NCI-H1694 treated with DMSO at 0.1 percent for 48 hours (cell line): ENCODE results near the gene ENOX1.
A peak's percentile ranks its signal among the peaks of the same experiment; 100 is the strongest.
"Not testable (repeated sequence)": the region's sequence is repeated elsewhere in the genome, so short reads cannot be mapped to it uniquely, and the experiment has no call there.

Experiments used
- DNase-seq: peaks from one replicate; lab custom pipeline; 2025; lab: John Stamatoyannopoulos, UW

ENOX1 gene

DNA sequence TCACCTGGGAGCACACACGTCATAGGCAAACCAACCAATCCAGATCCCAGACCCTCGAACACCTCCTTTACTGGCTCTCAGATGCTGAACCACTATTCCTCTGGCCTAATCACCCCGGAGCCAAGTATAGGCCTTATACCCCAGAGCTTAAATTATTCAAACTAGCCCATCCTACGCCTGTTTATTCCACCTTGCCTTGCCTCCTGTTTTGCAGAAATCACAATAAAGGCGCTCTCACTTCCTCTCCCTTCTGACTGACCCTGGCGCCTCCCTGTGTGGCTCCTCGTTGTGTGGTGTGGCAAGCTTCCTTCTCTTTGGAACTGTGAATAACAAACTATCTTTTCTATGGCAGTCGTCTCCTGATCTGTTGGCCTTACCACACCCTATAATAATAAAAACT lies 354.9 kb downstream of the ENOX1 start:
- DNase-seq, result no peak

DNA sequence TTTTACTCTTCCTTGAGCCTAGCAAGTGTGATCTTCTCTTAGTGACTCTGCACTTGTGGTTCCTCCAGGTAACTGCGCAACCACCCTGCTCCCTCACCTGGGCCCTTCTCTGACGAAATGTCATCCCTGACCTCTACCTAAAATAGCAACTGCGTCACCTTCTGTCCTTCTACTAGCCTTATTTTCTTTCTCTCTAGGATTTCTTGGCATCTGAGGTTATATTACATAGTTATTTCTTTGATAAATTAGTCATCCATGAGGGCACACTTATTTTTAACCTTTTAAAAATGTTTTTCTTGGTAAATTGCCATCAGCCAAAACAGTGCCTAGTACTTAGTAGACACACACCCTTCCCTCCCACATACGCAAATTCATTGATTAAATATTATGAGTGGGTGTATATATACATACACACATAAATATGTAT lies 355.5 kb downstream of the ENOX1 start:
- DNase-seq, result no peak

DNA sequence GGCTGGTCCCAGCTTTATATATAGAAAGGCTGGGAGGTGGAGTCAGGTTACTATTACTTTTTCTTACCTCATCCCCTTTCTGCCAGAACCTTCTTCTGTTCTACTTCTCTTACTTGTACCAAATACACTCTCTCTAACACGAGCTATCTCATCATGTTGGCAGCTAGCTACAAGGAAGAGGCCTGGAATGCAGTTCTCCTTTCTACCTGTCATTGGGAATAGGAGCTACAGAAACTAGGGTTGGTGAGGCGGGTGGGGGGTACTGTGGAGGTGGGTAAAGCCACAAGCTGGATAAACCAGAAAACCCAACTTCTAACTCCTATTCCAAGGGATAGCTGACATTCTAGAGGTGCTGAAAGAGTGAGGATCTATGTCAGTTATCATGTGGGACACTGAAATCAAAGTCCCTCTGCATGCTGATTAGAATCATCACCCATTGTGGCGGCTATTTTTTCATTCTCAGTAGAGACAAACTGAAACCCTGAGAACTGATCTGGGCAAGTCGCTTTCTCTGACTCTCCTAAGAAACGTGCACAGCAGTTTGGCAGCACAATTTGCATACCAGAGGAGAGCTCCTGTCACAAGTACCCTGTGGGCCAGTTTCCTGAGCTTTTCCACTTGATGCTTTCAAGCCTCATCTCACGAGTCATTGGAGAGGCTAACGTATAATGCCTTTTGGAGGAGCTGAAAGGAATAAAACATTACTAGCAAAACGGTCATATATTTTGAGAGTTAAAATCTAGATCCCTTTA lies 358.1 kb downstream of the ENOX1 start:
- no peak for DNase-seq

DNA sequence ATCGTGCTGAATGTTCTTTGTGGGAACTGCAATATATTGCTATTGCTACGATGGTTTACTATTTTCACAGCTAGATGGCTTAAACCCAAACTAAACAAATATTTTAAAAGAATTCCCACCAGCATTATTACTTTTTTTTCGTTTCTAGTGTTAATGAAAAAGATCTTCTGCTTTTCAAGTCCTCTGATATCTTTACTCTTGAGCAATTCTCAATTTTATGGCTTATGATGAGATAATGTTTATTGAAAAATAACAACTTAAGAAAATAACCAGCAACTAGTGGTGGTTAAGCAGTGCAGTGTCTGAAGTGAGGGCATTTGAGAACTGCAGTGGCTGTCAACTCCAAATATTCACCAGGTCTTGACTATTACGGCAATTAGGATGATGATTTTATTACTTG lies 360.4 kb downstream of the ENOX1 start:
- DNase-seq, result no peak

DNA sequence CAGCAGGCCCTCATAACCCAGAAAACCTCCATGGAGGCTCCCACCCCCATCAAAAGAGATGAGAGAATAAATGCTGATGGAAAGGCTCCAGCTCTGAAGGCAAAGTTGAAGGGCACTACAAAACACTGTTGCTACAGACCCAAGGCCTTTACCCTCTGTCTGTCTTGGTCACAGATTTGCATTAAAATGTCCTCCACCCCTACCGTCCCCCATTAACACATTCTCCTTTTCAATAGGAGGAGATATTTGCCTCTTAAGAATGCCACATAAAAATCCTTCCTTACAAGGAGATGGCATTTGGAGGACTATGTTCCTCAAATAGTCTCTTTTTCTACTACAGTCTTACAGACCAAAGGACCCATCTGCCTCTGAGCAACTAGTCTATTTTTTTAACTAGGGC lies 361.5 kb downstream of the ENOX1 start:
- DNase-seq, result no peak

DNA sequence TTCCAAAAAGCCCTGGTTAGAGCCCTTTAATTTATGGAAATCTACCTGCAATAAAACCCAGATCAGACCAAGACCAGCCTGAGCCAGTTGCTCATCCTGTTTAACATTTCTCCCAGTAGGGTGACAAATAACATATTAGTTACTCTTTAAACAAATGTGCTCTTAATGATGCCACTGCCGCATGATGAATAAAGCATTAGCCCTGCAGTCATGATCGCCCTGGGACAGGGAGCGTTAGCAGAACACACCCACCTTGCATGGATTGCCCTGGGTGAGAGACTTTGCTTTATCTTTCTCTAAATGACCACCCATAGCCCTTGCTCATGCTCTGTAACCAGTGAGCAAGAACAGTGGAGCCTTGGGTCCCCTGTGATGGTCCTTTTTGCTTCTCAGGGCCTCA lies 362.4 kb downstream of the ENOX1 start:
- DNase-seq, result no peak

DNA sequence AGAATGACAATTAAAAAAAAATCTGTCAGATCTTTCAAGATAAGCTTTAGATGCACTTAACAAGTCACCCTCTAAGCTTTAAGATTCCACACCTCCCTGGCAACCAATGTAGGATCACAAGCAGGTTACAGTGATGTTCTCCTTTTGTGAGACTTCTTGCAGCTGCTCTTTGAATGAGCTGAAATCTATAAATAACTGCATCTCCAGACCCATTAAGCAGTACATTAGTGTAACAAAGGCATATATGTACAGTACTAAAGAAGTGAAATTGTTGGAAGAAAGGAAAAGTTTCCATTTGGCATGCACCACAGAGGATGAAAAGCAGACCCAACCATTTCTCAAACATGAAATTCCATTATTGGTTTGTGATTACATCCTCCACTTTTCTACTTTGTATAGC lies 364.7 kb downstream of the ENOX1 start:
- DNase-seq, result no peak

DNA sequence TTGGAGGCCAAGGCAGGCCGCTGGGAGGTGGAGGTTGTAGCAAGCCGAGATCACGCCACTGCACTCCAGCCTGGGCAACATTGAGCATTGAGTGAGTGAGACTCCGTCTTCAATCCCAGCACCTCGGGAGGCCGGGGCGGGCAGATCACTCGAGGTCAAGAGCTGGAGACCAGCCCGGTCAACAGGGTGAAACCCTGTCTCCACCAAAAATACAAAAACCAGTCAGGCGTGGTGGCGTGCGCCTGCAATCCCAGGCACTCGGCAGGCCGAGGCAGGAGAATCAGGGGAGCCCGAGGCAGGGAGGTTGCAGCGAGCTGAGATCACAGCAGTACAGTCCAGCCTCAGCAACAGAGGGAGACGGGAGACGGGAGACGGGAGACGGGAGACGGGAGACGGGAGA lies 369.9 kb downstream of the ENOX1 start:
- not testable (repeated sequence) for DNase-seq

DNA sequence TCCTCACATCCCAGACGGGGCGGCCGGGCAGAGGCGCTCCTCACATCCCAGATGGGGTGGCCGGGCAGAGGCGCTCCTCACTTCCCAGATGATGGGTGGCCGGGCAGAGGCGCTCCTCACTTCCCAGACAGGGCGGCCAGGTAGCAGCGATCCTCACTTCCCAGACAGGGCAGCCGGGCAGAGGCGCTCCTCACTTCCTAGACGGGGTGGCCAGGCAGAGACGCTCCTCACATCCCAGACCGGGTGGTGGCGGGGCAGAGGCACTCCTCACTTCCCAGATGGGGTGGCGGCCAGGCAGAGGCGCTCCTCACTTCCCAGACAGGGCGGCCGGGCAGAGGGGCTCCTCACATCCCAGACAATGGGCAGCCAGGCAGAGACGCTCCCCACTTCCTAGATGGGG lies 370.4 kb downstream of the ENOX1 start:
- not testable (repeated sequence) for DNase-seq

DNA sequence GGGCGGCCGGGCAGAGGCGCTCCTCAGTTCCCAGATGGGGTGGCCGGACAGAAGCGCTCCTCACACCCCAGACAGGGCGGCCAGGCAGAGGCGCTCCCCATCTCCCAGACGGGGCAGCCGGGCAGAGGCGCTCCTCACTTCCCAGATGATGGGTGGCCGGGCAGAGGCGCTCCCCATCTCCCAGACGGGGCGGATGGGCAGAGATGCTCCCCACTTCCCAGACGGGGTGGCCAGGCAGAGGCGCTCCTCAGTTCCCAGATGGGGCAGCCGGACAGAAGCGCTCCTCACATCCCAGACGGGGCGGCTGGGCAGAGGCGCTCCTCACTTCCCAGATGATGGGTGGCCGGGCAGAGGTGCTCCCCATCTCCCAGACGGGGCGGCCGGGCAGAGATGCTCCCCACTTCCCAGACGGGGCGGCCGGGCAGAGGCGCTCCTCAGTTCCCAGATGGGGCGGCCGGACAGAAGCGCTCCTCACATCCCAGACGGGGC lies 370.8 kb downstream of the ENOX1 start:
- DNase-seq, result not testable (repeated sequence)

DNA sequence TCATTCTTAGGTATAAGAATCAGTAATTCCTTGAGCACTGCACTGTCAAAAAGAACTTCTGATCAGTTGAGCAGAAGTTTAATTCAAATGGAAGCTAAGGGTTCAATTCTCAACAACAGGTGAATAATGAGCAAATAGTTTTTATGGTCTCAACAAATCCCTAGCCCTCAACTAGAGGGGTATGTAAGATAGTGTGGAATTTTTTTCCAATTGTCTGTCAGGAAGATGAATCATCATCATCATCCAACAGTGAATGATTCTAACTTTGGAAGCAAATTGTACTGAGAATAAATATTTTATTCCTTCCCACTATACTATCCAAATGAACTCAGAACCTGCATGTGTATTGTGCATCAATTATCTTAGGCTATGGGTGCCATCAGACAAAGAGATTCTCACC lies 372.7 kb downstream of the ENOX1 start:
- DNase-seq, result no peak

DNA sequence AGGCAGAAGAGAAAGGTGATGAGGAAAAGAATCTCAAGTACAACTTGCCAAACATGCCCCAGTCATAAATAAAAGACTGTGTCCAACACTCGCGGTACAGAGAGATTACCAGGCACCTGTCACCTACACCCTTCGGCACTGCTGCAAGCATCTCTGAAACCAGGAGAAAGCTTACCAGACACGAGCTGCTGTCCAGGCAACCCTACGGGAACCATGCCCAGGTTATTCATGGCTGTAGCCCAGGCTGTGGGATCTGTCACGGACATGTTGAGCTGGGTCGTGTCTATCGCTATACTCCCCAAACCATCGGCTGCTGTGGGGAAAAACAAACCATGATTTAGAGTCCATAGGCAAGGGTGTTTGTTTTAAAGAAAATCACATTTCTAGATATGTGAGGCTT lies 375.0 kb downstream of the ENOX1 start:
- no peak for DNase-seq

DNA sequence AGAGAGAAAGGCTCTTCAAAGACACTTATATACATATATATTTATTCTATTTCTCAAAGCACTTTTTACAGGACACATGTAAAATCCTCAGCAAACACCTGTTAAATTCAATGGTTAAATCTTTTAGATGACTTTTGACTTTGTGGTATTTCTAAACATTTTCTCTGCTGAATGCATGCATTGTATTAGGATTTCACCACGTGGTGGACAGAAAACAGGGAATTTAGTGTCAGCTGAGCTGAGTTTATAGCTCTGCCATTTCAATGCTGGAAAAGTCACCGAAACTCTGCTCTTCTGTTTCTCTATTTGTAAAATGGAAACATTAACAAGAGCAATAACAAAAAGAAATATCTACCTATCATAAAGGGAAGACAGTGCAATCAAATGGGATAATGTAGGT lies 375.6 kb downstream of the ENOX1 start:
- no peak for DNase-seq

DNA sequence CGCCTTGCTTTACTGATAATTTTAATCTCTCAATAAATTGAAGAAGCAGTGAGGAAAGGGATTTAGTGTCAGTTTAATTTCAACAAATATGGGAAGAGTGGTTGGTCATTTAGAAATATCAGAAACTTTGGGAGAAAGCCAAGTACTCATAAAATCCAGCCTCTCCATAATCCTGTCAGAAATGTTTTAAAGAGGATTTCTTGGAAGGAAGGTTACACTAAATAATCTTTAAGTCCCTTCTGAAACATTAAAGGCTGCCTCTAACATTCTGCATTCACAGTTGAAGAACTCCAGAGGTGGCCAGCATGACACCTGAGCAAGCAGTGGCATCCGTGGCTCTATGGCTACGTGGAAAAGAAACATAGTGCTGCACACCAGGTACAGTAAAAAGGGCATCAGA lies 378.5 kb downstream of the ENOX1 start:
- DNase-seq, result no peak

DNA sequence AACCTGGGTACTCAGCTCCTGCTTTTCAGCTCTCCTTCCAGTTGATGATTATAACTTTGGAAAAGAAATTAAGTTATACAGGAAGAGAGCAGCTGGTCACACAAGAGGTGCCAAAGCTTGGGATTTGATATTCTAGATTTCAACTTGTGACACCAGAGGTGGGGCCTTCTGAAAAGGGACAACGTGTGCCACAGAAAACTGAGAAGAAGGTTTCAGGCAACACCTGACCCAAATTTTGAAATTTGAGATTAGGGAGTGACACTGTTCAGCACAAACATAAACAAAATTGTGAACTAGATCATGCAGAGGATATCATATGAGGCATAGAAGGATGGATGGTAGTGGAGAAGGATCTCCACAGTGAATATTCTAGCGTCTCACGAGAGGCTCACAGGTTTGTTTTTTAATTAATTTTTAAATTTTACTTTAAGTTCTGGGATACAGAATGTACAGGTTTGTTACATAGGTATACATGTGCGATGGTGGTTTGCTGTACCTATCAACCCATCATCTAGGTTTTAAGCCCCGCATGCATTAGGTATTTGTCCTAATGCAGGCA lies 379.7 kb downstream of the ENOX1 start:
- DNase-seq, result no peak

DNA sequence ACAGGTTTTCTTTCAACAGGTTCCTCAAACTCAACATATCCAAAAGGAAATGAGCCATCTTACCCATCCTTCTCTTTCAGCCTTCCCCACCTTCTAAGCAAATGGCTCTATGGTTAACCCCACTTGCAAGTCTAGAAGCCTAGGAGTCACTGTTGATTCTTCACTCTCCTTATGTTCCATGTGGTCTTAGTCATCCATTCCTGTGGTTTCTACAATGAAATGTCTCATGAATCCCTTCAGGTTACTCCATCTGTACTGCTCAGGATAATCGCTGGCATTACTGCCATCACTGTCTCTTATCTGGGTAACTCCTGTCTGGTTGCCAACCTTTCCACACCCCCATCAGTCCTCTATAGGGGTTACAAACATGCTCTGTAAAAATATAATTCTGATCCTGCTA lies 381.3 kb downstream of the ENOX1 start:
- no peak for DNase-seq

DNA sequence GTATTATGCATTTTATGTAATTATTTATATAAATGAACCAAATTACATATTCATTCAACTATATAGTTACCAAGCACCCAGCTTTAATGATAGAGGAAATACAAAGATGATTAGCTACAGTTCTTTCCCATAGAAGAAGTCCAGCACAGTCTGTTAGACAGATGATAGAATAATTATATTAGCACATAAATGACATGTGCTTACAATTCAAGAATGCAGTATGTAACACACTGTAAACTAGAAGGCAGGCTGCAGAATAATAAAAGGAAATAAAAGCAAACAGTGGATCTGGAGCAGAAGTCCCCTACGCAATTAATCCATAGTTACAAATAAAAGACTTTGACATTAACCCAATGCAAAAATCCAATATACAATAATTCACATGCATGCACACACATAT lies 384.4 kb downstream of the ENOX1 start:
- DNase-seq, result no peak

DNA sequence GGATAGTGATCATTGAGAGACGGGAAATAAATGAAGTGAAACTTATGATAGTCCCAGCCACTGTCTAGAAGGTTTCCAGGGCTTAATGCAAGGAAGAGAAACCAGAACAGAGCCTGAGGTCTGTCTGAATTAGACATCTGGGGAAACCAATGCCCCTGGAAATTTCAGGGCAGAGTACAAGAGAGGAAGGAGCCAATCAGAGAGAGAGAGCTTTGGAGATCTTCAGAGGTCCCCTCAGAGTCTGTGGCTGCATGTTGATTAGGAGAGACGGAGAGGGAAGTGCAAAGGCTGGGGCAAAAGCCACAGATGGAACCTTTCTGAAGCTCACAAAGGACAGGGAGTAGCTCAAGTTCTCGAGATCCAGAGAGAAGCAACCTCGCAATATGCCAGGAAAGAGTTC lies 385.4 kb downstream of the ENOX1 start:
- DNase-seq, result no peak

DNA sequence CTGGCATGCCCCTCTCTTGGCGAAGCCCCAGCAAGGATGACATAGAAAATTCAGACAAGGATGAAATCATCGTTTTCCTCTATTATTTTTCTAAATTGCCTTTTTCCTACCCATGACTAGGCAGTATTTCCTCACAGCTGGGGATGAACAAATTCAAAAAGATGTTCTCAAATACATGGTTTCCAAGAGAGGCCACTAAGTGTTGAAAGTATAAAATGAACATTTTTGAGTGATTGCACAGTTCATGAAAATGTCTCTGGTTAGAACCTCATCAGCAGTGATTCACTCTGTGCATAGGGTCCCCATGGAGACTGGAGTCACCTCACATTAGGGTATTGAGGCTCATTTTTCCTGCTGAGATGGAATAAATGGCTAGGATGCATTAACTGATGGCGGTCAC lies 389.7 kb downstream of the ENOX1 start:
- DNase-seq, result no peak

DNA sequence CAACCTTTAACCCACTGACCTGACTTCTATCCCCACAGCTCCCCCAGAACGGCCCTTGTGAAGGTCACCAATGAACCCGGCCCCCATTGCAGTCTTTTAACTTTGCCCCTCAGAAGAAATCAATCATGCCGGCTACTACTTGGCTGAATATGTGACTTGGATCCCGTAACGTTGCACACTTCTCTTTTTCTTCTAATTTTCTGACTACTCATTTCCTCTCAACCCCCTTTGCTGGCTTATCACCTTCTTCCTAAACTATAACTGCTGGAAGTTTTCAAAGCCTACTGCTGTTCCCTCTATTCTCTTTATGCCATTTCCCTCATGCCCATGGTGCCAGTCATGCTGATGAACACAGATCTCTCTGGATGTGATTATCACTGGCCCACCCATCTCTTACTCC lies 395.7 kb downstream of the ENOX1 start:
- no peak for DNase-seq

DNA sequence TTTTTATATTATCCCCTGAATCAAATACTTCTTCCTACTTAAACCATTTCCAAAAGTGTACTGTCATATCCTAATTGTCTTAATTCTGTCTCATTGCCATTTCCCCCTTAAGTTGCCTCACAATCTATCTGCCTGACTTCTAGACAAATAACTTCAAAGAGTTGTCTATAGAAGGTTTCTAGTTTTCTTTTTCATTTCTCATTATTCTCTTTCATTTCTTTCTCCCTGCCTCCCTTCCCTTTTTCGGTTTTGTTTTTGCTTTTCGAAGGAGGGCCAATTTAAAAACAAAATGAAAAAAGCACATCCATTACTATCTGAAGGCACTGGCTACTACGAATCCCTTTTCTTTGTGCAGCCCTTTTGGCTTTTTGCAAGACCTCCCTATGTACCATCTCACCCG lies 396.2 kb downstream of the ENOX1 start:
- no peak for DNase-seq

DNA sequence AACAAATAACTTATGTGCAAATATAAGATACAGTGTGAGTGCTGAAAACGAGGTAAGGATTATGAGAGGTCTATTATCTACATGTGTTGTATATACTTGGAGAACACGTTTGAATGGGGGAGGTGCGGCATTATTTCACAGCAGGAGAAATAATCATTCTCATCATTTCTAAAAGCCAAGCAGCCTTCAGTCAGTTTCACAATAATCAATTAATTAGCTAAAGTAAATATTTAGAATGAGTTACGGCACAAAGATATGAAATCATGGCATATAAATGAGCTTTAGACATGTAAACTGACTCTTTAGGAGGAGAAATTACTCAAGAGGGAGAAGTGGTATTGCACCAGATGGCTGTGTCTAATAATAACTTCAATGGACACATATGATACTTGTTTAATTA lies 396.8 kb downstream of the ENOX1 start:
- DNase-seq, result peak; percentile 9

DNA sequence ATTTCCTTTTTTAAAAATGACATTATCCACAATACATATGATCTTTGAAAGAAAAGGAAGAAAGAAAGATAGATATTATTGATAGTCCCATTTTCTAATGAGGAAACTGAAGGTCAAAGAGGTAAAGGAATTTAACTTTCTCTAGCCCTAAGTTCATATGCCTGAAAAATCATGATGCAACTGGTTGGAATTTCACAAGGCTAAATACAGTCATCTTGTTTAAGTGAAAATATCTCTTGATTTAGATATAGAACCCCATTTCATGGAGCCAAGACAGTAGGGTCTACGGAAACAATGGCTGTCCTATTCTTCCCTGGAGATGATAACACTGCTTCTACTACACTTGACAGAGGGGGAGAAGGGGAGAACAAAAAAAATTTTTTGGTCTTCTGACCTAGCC lies 397.2 kb downstream of the ENOX1 start:
- DNase-seq, result no peak
